AG04449 (cell line): ENCODE measurements around the gene RPH3AL.

Experiments
- CTCF ChIA-PET: fragments of 350-600 bp; formaldehyde crosslinking; extraction: SDS; loops from one replicate; lab custom pipeline; 2021; ENCODE audit warnings: antibody characterized with exemption; lab: Yijun Ruan, JAX
- POLR2A ChIA-PET: fragments of 400-600, 350-600 bp; formaldehyde crosslinking; extraction: SDS; loops from one replicate; lab custom pipeline; 2020; ENCODE audit warnings: antibody characterized with exemption, inconsistent platforms; lab: Yijun Ruan, JAX
- DNase-seq: peaks from one replicate; pipeline ENCODE4 v3.0.0-alpha.2; 2010; ENCODE audit warnings: low read depth, low spot score
- H3K4me3 ChIP-seq: 2 replicates; pipeline ENCODE4 v1.5.1; 2011; ENCODE audit warnings: low read depth, mild to moderate bottlenecking, control low read depth, low read length
- CTCF ChIP-seq: IDR thresholded peaks from one replicate; pipeline ENCODE4 v1.5.1; 2011; ENCODE audit warnings: mild to moderate bottlenecking, moderate library complexity, low read length, control low read depth, inconsistent platforms; ENCODE audit not compliant: insufficient read depth; ENCODE audit errors: missing control alignments

RPH3AL gene

GRCh38 chr17:269616-270514 is 82.7 kb downstream of the RPH3AL start:
- no peak for DNase-seq
- ChIA-PET CTCF (no interaction called here), POLR2A (no interaction called here)
- no peak for TF ChIP-seq CTCF
- no peak overlapping the region for H3K4me3 ChIP-seq

GRCh38 chr17:266701-267667 is 85.6 kb downstream of the RPH3AL start:
- no peak for TF ChIP-seq CTCF
- H3K4me3 ChIP-seq = no peak overlapping the region
- POLR2A ChIA-PET = no interaction called here
- CTCF ChIA-PET = no interaction called here
- no peak for DNase-seq

GRCh38 chr17:266219-266618 is 86.4 kb downstream of the RPH3AL start:
- no peak for TF ChIP-seq CTCF
- CTCF ChIA-PET = no interaction called here
- DNase-seq = no peak
- no peak overlapping the region for H3K4me3 ChIP-seq
- POLR2A ChIA-PET = no interaction called here

GRCh38 chr17:265718-266117 is 86.9 kb downstream of the RPH3AL start:
- CTCF ChIA-PET = no interaction called here
- no peak for TF ChIP-seq CTCF

GRCh38 chr17:263773-264172 is 88.8 kb downstream of the RPH3AL start:
- DNase-seq = no peak
- POLR2A ChIA-PET = no interaction called here
- TF ChIP-seq CTCF = no peak
- H3K4me3 ChIP-seq = no peak overlapping the region
- CTCF ChIA-PET = no interaction called here

More at GRCh38 chr17:265718-266117, 86.9 kb downstream of the RPH3AL start:
- no peak for DNase-seq
- H3K4me3 ChIP-seq = no peak overlapping the region
- POLR2A ChIA-PET = no interaction called here

GRCh38 chr17:263271-263670 is 89.3 kb downstream of the RPH3AL start:
- POLR2A ChIA-PET = no interaction called here
- no peak for TF ChIP-seq CTCF
- CTCF ChIA-PET = no interaction called here

More at GRCh38 chr17:263271-263670, 89.3 kb downstream of the RPH3AL start:
- no peak overlapping the region for H3K4me3 ChIP-seq
- DNase-seq = no peak
